Prostate gland (tissue), 2 donors: ENCODE results near the gene CCDC85A.

ENCODE experiments used
- CTCF ChIP-seq, 4 experiments: fragments of 200-600 bp in 2 of 4; fragments of 450-650 bp in 2 of 4; sonication (generic) in 2 of 4; IDR thresholded peaks; 1 replicate in 3 of 4; 2 replicates in 1 of 4; pipeline ENCODE4 v1.5.1; 2016 to 2019; ENCODE audit warnings: antibody characterized with exemption in 4 of 4, mild to moderate bottlenecking in 2 of 4, moderate library complexity in 2 of 4
- POLR2A ChIP-seq: fragments of 450-650 bp; IDR thresholded peaks from one replicate; pipeline ENCODE4 v1.6.1; 2016; ENCODE audit warnings: antibody characterized with exemption, mild to moderate bottlenecking
- POLR2AphosphoS5 ChIP-seq: sonication (generic); formaldehyde crosslinking; IDR thresholded peaks from one replicate; pipeline ENCODE4 v1.6.1; 2017; ENCODE audit warnings: antibody characterized with exemption

- no peak for TF ChIP-seq CTCF (IDR thresholded peaks at IDR 0.05)
- no peak for TF ChIP-seq POLR2A
- no peak for TF ChIP-seq POLR2AphosphoS5
Observed at GRCh38 chr2:56244911-56245530, 61.2 kb downstream of the CCDC85A start.
